ENCODE results near the gene TMEM219. TPM values are rescaled to one million over a fixed set of nuclear protein-coding genes. Genes with fewer than 3 reads are reported as not detected.

Gene TMEM219
- total and polyA plus RNA-seq, 8 donors, result 58.3 to 114 (median 72.9) TPM

- Histone ChIP-seq H3K9me3 (no peaks in the 10 kb centered on the region), H3K4me3 (no peak overlapping the region), H3K4me1 (peaks cover under 1 to 9% (median 4%) of the 10 kb centered on the region in 3 donors), H3K36me3 (no peaks in the 10 kb centered on the region), H3K27ac (no peak overlapping the region), H3K27me3 (no peaks in the 10 kb centered on the region)
- DNase-seq (peak in 1 of 6 donors; percentile 25), ATAC-seq (no peak), FAIRE-seq (no peak)
- WGBS, 2 donors, result 87 to 89% methylated on average over 6 of the region's 6 CpGs
- intact Hi-C loops (cut with DNase I), result loop anchor here in 2 of 3 donors (10.0 kb wide), 2 partner anchors 135 to 305 kb away; partner anchors contain the start of gene CDIPT (in 1 of the 2)
- TF ChIP-seq, protein P1, sequence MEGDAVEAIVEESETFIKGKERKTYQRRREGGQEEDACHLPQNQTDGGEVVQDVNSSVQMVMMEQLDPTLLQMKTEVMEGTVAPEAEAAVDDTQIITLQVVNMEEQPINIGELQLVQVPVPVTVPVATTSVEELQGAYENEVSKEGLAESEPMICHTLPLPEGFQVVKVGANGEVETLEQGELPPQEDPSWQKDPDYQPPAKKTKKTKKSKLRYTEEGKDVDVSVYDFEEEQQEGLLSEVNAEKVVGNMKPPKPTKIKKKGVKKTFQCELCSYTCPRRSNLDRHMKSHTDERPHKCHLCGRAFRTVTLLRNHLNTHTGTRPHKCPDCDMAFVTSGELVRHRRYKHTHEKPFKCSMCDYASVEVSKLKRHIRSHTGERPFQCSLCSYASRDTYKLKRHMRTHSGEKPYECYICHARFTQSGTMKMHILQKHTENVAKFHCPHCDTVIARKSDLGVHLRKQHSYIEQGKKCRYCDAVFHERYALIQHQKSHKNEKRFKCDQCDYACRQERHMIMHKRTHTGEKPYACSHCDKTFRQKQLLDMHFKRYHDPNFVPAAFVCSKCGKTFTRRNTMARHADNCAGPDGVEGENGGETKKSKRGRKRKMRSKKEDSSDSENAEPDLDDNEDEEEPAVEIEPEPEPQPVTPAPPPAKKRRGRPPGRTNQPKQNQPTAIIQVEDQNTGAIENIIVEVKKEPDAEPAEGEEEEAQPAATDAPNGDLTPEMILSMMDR (IDR thresholded peaks at IDR 0.05), result no peak
These were observed 37.7 kb downstream of the TMEM219 start for GRCh38 chr16:29999605-30000004.

GRCh38 chr16:30000735-30001631 lies 39.1 kb downstream of the TMEM219 start:
- ATAC-seq (no peak), DNase-seq (peak in 1 of 6 donors; percentile 64), FAIRE-seq (no peak)
- H3K27ac ChIP-seq, result no peak overlapping the region
- no peaks in the 10 kb centered on the region for H3K27me3 ChIP-seq
- no peaks in the 10 kb centered on the region for H3K9me3 ChIP-seq
- H3K36me3 ChIP-seq, result no peaks in the 10 kb centered on the region
- WGBS, 2 donors, result 87 to 88% methylated on average over 33 of the region's 33 CpGs
- intact Hi-C loops (cut with DNase I), result loop anchor here in 2 of 3 donors (10.0 kb wide), 2 partner anchors 136 to 306 kb away; partner anchors contain the start of gene CDIPT (in 1 of the 2)
- H3K4me1 ChIP-seq, result peaks cover 0 to 9% (median 4%) of the 10 kb centered on the region in 3 donors
- no peak overlapping the region for H3K4me3 ChIP-seq
- TF ChIP-seq, protein P1 (IDR thresholded peaks at IDR 0.05), result no peak

- intact Hi-C loops (cut with DNase I), result loop anchor here in 2 of 3 donors (10.0 kb wide), 2 partner anchors 138 to 308 kb away; partner anchors contain the start of gene CDIPT (in 1 of the 2)
- Histone ChIP-seq H3K36me3 (no peaks in the 10 kb centered on the region), H3K4me1 (no peaks in the 10 kb centered on the region), H3K4me3 (no peak overlapping the region), H3K9me3 (no peaks in the 10 kb centered on the region), H3K27me3 (no peaks in the 10 kb centered on the region), H3K27ac (no peak overlapping the region)
- no peak for FAIRE-seq
- TF ChIP-seq, protein P1 (IDR thresholded peaks at IDR 0.05), result no peak
- ATAC-seq, result no peak
- 83 to 86% methylated on average over 19 of the region's 19 CpGs for WGBS, 2 donors
- DNase-seq, result peak in 1 of 6 donors; percentile 43
These were observed 40.9 kb downstream of the TMEM219 start for GRCh38 chr16:30002614-30003346.

DNA sequence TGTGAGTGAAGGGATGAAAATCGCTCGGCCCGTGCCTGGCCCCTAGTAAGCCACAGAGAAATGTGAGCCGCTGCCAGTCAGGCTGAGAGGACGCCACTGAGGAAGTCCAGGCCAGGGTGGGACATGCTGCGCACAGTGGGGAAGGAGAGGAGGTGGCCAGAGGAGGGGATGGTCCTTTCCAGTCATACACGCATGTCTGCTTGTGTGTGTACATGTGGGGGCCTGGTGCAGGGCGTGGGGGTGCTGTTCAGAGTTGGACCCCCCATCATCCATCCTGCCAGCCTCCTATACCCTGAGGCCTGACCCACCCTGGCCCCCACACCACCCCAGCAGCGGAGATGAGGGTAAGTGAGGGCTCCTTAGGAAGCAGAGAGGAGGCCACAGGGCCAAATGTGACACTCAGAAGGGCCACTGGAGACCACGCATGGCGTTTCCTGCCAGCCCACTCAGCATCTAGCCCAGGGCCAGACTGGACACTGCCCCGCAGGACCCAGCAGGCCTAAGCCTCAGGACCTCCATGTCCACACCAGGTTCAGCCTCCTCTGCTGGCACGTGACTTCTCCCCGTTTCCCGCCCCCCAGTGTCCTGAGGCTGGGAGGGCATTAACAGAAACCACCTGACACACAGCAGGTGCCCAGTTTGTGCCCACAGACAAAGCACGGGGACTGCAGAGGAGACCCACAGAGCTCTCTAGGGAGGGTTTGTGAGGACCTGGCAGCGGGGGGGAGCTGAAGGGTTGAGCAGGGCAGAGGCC lies 42.0 kb downstream of the TMEM219 start:
- TF ChIP-seq, protein P1 (IDR thresholded peaks at IDR 0.05), result no peak
- intact Hi-C loops (cut with DNase I), result loop anchor here in 2 of 3 donors (10.0 kb wide), 2 partner anchors 139 to 309 kb away; partner anchors contain the start of gene CDIPT (in 1 of the 2)
- H3K4me3 ChIP-seq, result no peak overlapping the region
- peak in 1 of 6 donors; percentile 70 for DNase-seq
- no peak for ATAC-seq
- H3K9me3 ChIP-seq, result no peaks in the 10 kb centered on the region
- no peak for FAIRE-seq
- no peaks in the 10 kb centered on the region for H3K4me1 ChIP-seq
- no peak overlapping the region for H3K27ac ChIP-seq
- 86 to 91% methylated on average over 17 of the region's 17 CpGs for WGBS, 2 donors
- no peaks in the 10 kb centered on the region for H3K36me3 ChIP-seq
- H3K27me3 ChIP-seq, result no peaks in the 10 kb centered on the region

Data from pancreas (tissue), 10 donors.